Body of pancreas (tissue), 4 donors: ENCODE measurements around the gene PRX. TPM values are rescaled to one million over a fixed set of nuclear protein-coding genes. Genes with fewer than 3 reads are reported as not detected.

Source experiments
- ATAC-seq: fragments of 150-250 bp; one replicate; pipeline ENCODE4 v1.9.1; 2016
- DNase-seq, 4 donors: peaks; one replicate each; pipeline ENCODE4 v3.0.0-alpha.2; 2019
- H3K27ac ChIP-seq, 4 donors: fragments of 200-600 bp; sonication (generic); 1 replicate in 3 of 4; 2 replicates in 1 of 4; pipeline versions ENCODE4 v1.5.1 to v1.6.1; 2016 to 2019; ENCODE audit warnings: mild to moderate bottlenecking in 1 of 4, mixed read lengths in 1 of 4, moderate library complexity in 1 of 4
- H3K27me3 ChIP-seq, 2 donors: fragments of 200-600 bp; sonication (generic); one replicate each; pipeline ENCODE4 v1.6.0; 2016; ENCODE audit warnings: mild to moderate bottlenecking in 1 of 2
- H3K36me3 ChIP-seq, 2 donors: fragments of 200-600 bp; sonication (generic); replicated peaks in 1 of 2; 2 replicates each; pipeline ENCODE4 v1.5.1; 2016; ENCODE audit warnings: low read depth in 2 of 2; ENCODE audit not compliant: insufficient read depth in 1 of 2
- H3K4me1 ChIP-seq: fragments of 200-600 bp; sonication (generic); one replicate; pipeline ENCODE4 v1.6.0; 2016
- H3K4me3 ChIP-seq, 2 donors: fragments of 200-600 bp; sonication (generic); 1 replicate in 1 of 2; 2 replicates in 1 of 2; pipeline ENCODE4 v1.5.1; 2016 to 2019
- H3K9me3 ChIP-seq, 3 donors: fragments of 200-600 bp; sonication (generic); 1 replicate in 2 of 3; 2 replicates in 1 of 3; pipeline ENCODE4 v1.5.1; 2016
- CTCF ChIP-seq, 7 experiments: fragments of 450-650 bp in 4 of 7; fragments of 200-600 bp in 3 of 7; sonication (generic) in 3 of 7; IDR thresholded peaks; one replicate each; pipeline ENCODE4 v1.5.1; 2016 to 2019; ENCODE audit warnings: antibody characterized with exemption in 7 of 7
- POLR2A ChIP-seq, 3 donors: fragments of 450-650 bp; IDR thresholded peaks; one replicate each; pipeline ENCODE4 v1.6.1; 2016; ENCODE audit warnings: antibody characterized with exemption in 3 of 3, mild to moderate bottlenecking in 2 of 3
- WGBS, 2 donors: methylation state at CpG; one replicate each; pipeline ENCODE4 v1.1.5; 2017; 5-methylcytosine and 5-hydroxymethylcytosine counted together
- intact Hi-C: fragments of 100-400 bp; cut with DNase I; formaldehyde crosslinking; loops from one replicate; pipeline ENCODE4 v1.15.1; 2023
- total RNA-seq, 2 donors: library from RNA; depleted of rRNA; stranded (reverse); fragments of >200 nt; gene quantifications; one replicate each; pipeline ENCODE4 v1.1.0, GENCODE V29; 2016

PRX gene
- total RNA-seq, 2 donors from 2014 or later: 5.7 to 14.8 TPM

- WGBS, 2 donors: 0% methylated on average over 27 to 54 of the region's 72 CpGs
Measured at GRCh38 chr19:40444000-40444824, 31.0 kb upstream of the PRX start, which contains the start of gene SERTAD3. Gene SERTAD3 (minus strand): TSS chr19:40444335. CDS start chr19:40442080, 2,255 bp downstream.

GRCh38 chr19:40443131-40443999, 30.2 kb upstream of the PRX start:
- Histone ChIP-seq H3K9me3 (no peaks in the 10 kb centered on the region), H3K27ac (peak overlapping the region; percentile 94 to 96 (median 94)), H3K27me3 (no peaks in the 10 kb centered on the region), H3K4me1 (peaks cover 21% of the 10 kb centered on the region), H3K4me3 (peak overlapping the region; percentile 54 to 79), H3K36me3 (peaks cover 0 to 7% of the 10 kb centered on the region in 2 donors)
- intact Hi-C loops: no loop called here
- DNase-seq (peak; percentile 99 to 100 (median 100)), ATAC-seq (peak; percentile 88)
- 0% methylated on average over 27 to 51 of the region's 52 CpGs for WGBS, 2 donors
- TF ChIP-seq POLR2A (IDR thresholded peaks at IDR 0.05): peak in 2 of 3 donors; percentile 54 to 62
- TF ChIP-seq CTCF (IDR thresholded peaks at IDR 0.05): no peak

More at GRCh38 chr19:40444000-40444824, 31.0 kb upstream of the PRX start, which contains the start of gene SERTAD3:
- peaks cover 21% of the 10 kb centered on the region for H3K4me1 ChIP-seq
- TF ChIP-seq POLR2A (IDR thresholded peaks at IDR 0.05) (peak; percentile 84 to 96 (median 91)), CTCF (IDR thresholded peaks at IDR 0.05) (peak in 3 of 7 experiments; percentile 14 to 27 (median 20))
- H3K27me3 ChIP-seq: no peaks in the 10 kb centered on the region
- H3K9me3 ChIP-seq: no peaks in the 10 kb centered on the region
- intact Hi-C loops: no loop called here
- DNase-seq: peak; percentile 98 to 99 (median 98)
- H3K36me3 ChIP-seq: peaks cover 0 to 7% of the 10 kb centered on the region in 2 donors
- H3K27ac ChIP-seq: peak within 1 kb of the TSS; percentile 94 to 96 (median 94)
- H3K4me3 ChIP-seq: peak within 1 kb of the TSS; percentile 54 to 79
- peak; percentile 81 for ATAC-seq

- intact Hi-C loops: no loop called here
- ATAC-seq (no peak), DNase-seq (no peak)
- no peaks in the 10 kb centered on the region for H3K9me3 ChIP-seq
- H3K4me3 ChIP-seq: no peak overlapping the region
- H3K27me3 ChIP-seq: no peaks in the 10 kb centered on the region
- TF ChIP-seq POLR2A (IDR thresholded peaks at IDR 0.05) (no peak), CTCF (IDR thresholded peaks at IDR 0.05) (no peak)
- H3K27ac ChIP-seq: peak overlapping the region; percentile 43 to 94 (median 58)
- WGBS, 2 donors: 22 to 45% methylated on average over 11 to 22 of the region's 22 CpGs
- peaks cover 21% of the 10 kb centered on the region for H3K4me1 ChIP-seq
- H3K36me3 ChIP-seq: peaks cover 0 to 3% of the 10 kb centered on the region in 2 donors
Measured at GRCh38 chr19:40442328-40443130, 29.4 kb upstream of the PRX start.

GRCh38 chr19:40441719-40442253, 28.6 kb upstream of the PRX start:
- Histone ChIP-seq H3K9me3 (no peaks in the 10 kb centered on the region), H3K27ac (no peak overlapping the region), H3K4me3 (no peak overlapping the region), H3K36me3 (peaks cover 0 to 3% of the 10 kb centered on the region in 2 donors), H3K4me1 (peaks cover 21% of the 10 kb centered on the region), H3K27me3 (no peaks in the 10 kb centered on the region)
- intact Hi-C loops: no loop called here
- 70 to 81% methylated on average over 7 to 11 of the region's 11 CpGs for WGBS, 2 donors
- ATAC-seq (no peak), DNase-seq (no peak)
- TF ChIP-seq CTCF (IDR thresholded peaks at IDR 0.05): no peak
- TF ChIP-seq POLR2A (IDR thresholded peaks at IDR 0.05): no peak
